Measurements from ENCODE around the gene GDPD3.

The GDPD3 gene

DNA sequence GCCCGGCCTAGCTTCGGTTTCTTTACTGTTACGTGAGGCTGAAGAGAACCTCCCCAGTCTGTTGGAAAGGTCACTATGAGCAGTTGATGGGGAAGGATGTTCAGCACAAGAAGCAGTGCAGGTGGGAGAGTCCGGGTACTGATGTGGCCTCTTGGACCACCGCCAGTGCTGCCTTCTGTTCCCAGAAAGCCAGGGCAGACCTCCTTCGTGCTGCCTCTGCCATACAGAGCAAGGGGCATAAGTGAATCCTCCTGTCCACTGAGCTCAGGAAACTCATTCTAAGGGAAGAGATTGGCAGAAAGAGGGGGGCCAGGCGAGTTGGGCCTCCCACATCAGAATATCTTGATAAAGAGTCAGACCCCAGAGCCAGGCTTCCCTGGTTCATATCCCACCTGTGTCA lies 33.9 kb downstream of the GDPD3 start:
- H3K27ac Mint-ChIP-seq: no peak overlapping the region
- no peaks in the 10 kb centered on the region for H3K27me3 Mint-ChIP-seq (ENCODE audit: low read depth, poor library complexity)
- no peaks in the 10 kb centered on the region for H3K9me3 Mint-ChIP-seq
- peaks cover 57% of the 10 kb centered on the region for H3K36me3 Mint-ChIP-seq (ENCODE audit: low read depth)
- TF ChIP-seq, protein P1, sequence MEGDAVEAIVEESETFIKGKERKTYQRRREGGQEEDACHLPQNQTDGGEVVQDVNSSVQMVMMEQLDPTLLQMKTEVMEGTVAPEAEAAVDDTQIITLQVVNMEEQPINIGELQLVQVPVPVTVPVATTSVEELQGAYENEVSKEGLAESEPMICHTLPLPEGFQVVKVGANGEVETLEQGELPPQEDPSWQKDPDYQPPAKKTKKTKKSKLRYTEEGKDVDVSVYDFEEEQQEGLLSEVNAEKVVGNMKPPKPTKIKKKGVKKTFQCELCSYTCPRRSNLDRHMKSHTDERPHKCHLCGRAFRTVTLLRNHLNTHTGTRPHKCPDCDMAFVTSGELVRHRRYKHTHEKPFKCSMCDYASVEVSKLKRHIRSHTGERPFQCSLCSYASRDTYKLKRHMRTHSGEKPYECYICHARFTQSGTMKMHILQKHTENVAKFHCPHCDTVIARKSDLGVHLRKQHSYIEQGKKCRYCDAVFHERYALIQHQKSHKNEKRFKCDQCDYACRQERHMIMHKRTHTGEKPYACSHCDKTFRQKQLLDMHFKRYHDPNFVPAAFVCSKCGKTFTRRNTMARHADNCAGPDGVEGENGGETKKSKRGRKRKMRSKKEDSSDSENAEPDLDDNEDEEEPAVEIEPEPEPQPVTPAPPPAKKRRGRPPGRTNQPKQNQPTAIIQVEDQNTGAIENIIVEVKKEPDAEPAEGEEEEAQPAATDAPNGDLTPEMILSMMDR (IDR thresholded peaks at IDR 0.05): no peak
- no peak overlapping the region for H3K4me3 Mint-ChIP-seq
- H3K4me1 Mint-ChIP-seq: peaks cover 30% of the 10 kb centered on the region
- no peak for DNase-seq

- Mint-ChIP-seq H3K36me3 (ENCODE audit: low read depth) (peaks cover 54% of the 10 kb centered on the region), H3K4me1 (peaks cover 30% of the 10 kb centered on the region), H3K27me3 (ENCODE audit: low read depth, poor library complexity) (no peaks in the 10 kb centered on the region), H3K27ac (no peak overlapping the region), H3K4me3 (no peak overlapping the region), H3K9me3 (no peaks in the 10 kb centered on the region)
- DNase-seq: no peak
- TF ChIP-seq, protein P1 (IDR thresholded peaks at IDR 0.05): no peak
Observed at GRCh38 chr16:30078744-30079143, 34.6 kb downstream of the GDPD3 start.

DNA sequence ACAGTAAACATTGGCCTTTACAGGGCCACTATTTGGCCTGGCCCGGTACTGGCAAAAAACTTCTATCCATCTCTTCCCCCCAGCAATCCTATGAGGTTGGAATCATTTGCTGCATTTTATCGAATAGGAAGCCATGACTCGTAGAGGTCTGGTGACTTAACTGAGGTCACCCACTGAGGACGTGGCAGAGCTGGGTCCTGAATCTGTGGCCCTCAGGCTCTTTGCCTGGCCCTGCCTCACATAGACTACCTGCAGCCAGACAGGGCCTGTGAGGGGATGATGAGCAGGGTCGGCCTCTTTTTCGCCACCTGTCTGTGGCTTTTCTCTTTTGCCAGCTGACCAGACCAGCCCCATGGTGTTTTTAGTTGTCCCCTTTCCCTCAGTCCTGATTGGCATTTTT lies 35.7 kb downstream of the GDPD3 start:
- TF ChIP-seq, protein P1 (IDR thresholded peaks at IDR 0.05): no peak
- peaks cover 30% of the 10 kb centered on the region for H3K4me1 Mint-ChIP-seq
- peaks cover 54% of the 10 kb centered on the region for H3K36me3 Mint-ChIP-seq (ENCODE audit: low read depth)
- H3K9me3 Mint-ChIP-seq: no peaks in the 10 kb centered on the region
- no peak for DNase-seq
- H3K4me3 Mint-ChIP-seq: peak overlapping the region; percentile 93
- H3K27me3 Mint-ChIP-seq (ENCODE audit: low read depth, poor library complexity): no peaks in the 10 kb centered on the region
- peak overlapping the region; percentile 50 for H3K27ac Mint-ChIP-seq

DNA sequence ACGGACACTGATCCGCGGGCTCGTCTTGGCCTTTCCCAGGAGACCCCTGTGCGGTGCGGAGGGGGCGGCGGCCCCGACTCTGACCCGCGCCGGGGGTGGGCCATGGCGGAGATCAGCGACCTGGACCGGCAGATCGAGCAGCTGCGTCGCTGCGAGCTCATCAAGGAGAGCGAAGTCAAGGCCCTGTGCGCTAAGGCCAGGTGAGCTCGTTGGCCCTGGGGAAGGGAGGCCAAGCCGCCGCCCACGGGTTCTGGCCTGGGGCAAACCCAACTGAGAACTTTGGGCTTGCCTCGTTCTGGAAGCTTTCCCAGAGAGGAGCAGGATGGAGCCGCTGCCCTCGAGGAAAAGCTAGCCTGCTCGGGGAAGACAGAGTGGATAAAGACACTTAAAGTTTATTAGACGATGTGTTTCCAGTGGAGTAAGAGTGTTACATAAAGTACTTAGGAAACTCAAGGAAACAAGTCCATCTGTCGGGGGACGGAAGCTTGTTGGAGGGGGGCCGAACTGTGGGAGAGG lies 37.0 kb downstream of the GDPD3 start:
- Mint-ChIP-seq H3K27me3 (ENCODE audit: low read depth, poor library complexity) (no peaks in the 10 kb centered on the region), H3K27ac (peak overlapping the region; percentile 92), H3K4me3 (peak overlapping the region; percentile 93), H3K36me3 (ENCODE audit: low read depth) (peaks cover 57% of the 10 kb centered on the region), H3K9me3 (no peaks in the 10 kb centered on the region), H3K4me1 (peaks cover 25% of the 10 kb centered on the region)
- DNase-seq: no peak
- TF ChIP-seq, protein P1 (IDR thresholded peaks at IDR 0.05): no peak

DNA sequence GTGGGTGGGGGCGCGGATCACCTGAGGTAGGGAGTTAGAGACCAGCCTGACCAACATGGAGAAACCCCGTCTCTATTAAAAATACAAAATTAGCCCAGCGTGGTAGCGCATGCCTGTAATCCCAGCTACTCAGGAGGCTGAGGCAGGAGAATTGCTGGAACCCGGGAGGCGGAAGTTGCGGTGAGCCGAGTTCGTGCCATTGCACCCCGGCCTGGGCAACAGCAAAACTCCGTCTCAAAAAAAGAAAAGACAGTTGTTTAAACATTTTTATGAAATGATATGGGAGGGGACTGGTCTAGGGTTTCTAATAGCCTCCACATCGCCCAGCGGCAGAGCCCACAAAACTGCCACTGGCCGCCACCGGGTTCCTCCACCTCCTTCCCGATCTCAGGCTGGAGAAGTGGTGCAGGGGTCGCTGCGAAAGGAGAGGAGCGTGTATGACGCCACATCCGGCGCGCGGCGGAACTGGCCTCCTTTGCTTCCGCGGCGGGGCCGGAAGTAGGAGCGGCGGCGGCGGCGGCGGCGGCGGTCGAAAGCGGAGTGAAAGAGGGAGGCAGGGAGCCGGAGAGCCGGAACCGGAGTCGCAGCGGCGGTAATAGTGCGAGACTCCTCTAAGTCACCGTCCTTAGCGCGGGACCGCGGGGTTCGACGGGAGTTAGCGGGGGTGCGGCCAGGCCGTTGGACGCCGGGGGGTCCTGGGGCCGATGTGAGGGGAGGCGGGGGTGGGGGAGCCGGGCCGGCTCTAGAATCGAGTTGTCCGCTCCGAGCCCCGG lies 37.6 kb downstream of the GDPD3 start, which contains the start of gene PPP4C:
PPP4C (plus strand) TSS at position 492 of the 773 bp plus-strand sequence. CDS start 384 bp downstream, outside the sequence.
- Mint-ChIP-seq H3K9me3 (no peaks in the 10 kb centered on the region), H3K4me3 (peak within 1 kb of the TSS; percentile 93)

More for the DNA sequence above, 37.6 kb downstream of the GDPD3 start, which contains the start of gene PPP4C:
- peaks cover 57% of the 10 kb centered on the region for H3K36me3 Mint-ChIP-seq (ENCODE audit: low read depth)
- TF ChIP-seq, protein P1 (IDR thresholded peaks at IDR 0.05): no peak
- peaks cover 25% of the 10 kb centered on the region for H3K4me1 Mint-ChIP-seq
- DNase-seq: peak; percentile 94
- peak within 1 kb of the TSS; percentile 96 for H3K27ac Mint-ChIP-seq
- no peaks in the 10 kb centered on the region for H3K27me3 Mint-ChIP-seq (ENCODE audit: low read depth, poor library complexity)

All from nephron progenitor cell (in vitro differentiated cells).